Fibroblast of pulmonary artery (primary cell): Measurements from ENCODE around the gene FKBP15.

ENCODE experiments used
- DNase-seq: peaks from one replicate; pipeline ENCODE4 v3.0.0-alpha.2; 2010; ENCODE audit warnings: low read depth
- H3K4me3 ChIP-seq: replicated peaks from 2 replicates; pipeline ENCODE4 v1.5.1; 2011; ENCODE audit warnings: low read depth, mild to moderate bottlenecking, control low read depth, low read length, moderate library complexity
- TF ChIP-seq, protein P1 (sequence below): IDR thresholded peaks from 2 replicates; pipeline ENCODE4 v1.5.1; 2011; ENCODE audit warnings: mild to moderate bottlenecking, control low read depth, low read length, inconsistent platforms; ENCODE audit errors: missing control alignments

FKBP15 gene

GRCh38 chr9:113139953-113140352 lies 81.1 kb downstream of the FKBP15 start:
- no peak for DNase-seq
- no peak overlapping the region for H3K4me3 ChIP-seq
- TF ChIP-seq, protein P1, sequence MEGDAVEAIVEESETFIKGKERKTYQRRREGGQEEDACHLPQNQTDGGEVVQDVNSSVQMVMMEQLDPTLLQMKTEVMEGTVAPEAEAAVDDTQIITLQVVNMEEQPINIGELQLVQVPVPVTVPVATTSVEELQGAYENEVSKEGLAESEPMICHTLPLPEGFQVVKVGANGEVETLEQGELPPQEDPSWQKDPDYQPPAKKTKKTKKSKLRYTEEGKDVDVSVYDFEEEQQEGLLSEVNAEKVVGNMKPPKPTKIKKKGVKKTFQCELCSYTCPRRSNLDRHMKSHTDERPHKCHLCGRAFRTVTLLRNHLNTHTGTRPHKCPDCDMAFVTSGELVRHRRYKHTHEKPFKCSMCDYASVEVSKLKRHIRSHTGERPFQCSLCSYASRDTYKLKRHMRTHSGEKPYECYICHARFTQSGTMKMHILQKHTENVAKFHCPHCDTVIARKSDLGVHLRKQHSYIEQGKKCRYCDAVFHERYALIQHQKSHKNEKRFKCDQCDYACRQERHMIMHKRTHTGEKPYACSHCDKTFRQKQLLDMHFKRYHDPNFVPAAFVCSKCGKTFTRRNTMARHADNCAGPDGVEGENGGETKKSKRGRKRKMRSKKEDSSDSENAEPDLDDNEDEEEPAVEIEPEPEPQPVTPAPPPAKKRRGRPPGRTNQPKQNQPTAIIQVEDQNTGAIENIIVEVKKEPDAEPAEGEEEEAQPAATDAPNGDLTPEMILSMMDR, result no peak

GRCh38 chr9:113139225-113139829 lies 81.8 kb downstream of the FKBP15 start:
- TF ChIP-seq, protein P1, result no peak
- H3K4me3 ChIP-seq, result no peak overlapping the region
- DNase-seq, result no peak

DNA sequence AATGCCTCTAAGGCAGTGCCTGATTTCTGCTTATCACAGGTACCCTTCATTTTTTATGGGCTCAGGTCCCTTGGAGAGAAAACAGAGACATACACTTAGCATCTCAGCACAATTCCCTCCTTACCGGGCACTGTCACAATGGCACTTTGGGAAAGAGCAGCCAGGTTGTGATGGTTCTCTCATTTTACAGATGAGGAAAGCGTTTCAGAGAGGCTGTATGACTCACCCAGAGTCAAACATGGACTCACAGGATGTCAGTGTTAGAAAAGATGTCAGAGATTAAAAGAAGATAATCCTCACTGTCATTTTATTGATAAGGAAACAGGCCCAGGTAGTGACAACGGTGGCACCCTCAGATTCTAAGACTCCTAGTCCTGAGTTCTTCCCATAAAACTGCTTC lies 82.3 kb downstream of the FKBP15 start:
- TF ChIP-seq, protein P1, result no peak
- no peak for DNase-seq
- no peak overlapping the region for H3K4me3 ChIP-seq

- no peak for DNase-seq
- no peak overlapping the region for H3K4me3 ChIP-seq
- TF ChIP-seq, protein P1, result no peak
Observed at GRCh38 chr9:113137196-113138168, 83.6 kb downstream of the FKBP15 start.

DNA sequence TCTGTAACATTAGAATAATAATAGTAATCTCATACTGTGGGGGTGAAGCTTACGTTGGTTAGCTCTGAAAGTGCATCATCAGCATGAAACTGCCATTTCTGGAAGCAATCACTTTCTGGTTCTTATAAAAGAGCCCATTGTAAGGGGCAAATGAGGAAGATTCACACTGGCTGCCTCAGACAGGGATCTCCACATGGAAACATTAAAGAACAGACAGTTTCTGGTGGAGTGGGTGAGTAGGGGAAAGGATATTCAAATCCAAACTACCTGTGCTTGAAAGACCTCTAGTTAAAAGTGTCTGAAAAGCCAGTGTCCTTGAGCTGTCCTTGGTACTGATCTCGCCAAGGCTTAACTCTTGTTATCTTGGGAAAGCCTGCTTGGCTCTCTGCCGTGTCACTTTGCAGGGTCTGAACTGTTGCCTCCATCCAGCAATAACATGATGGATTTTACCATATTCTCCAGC lies 89.4 kb downstream of the FKBP15 start:
- no peak overlapping the region for H3K4me3 ChIP-seq
- TF ChIP-seq, protein P1, result no peak
- peak; percentile 59 for DNase-seq

- DNase-seq, result no peak
- TF ChIP-seq, protein P1, result no peak
- no peak overlapping the region for H3K4me3 ChIP-seq
Observed at GRCh38 chr9:113129884-113130283, 91.2 kb downstream of the FKBP15 start.
